Raji (cell line): ENCODE data around the gene LMO3.

Experiments
- POLR2A ChIP-seq: IDR thresholded peaks from 2 replicates; pipeline ENCODE4 v1.6.1; 2011; ENCODE audit warnings: low read depth, low read length, control low read depth; ENCODE audit not compliant: insufficient read depth

LMO3 gene

GRCh38 chr12:16583969-16584745 is 21.8 kb downstream of the LMO3 start:
- TF ChIP-seq POLR2A, result no peak

GRCh38 chr12:16581416-16581815 is 24.5 kb downstream of the LMO3 start:
- no peak for TF ChIP-seq POLR2A

GRCh38 chr12:16579041-16579440 is 26.9 kb downstream of the LMO3 start:
- TF ChIP-seq POLR2A, result no peak

DNA sequence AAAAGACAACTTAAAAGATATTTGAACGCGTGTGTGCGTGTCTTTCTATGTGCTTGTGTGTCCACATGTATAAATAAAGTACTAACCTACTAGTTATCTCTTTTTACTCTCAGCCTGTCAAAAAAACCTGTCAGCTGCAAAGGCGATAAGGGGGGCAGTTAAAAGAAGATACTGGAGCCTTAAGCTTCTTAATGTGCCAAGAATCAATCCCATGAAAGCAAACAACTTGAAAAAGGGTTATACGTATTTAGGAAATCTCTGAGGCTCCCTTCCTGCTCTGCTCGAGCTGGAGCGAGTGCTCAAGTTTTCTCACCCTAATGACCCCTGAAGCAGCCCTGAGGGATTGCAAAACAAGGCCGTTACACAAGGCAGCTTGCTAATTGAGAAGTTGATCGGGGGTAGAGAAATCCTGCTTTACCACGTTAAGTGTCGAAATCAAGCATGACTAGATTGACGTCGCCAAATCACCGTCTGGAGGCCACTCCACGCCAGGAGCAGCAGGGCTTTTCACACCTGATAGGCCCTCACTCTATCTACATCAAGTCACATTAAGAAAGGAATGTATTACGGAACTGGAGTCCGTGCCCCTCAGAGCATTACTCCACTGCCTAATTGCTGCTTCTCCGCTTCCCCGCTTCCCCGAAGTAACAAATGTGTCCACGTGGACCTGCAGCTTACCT is 32.4 kb downstream of the LMO3 start:
- no peak for TF ChIP-seq POLR2A

DNA sequence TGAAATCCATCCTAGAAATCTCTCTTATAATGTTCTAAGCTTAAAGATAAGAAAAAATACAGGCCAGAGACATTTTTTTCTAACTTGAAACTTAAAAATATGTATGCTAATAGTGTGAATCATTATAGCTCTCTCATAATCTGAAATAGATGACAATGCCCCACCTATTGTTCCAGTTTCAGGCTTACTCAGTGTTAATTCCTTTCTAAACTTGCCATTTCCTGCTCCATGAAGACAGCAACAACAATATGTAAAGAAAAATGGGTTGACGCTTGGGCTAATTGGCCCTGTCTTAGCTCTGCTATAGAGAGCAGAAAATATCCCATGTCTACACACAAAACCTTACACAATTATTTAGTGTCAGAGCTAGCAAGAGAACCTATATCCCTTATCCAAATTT is 37.1 kb downstream of the LMO3 start:
- TF ChIP-seq POLR2A, result no peak

DNA sequence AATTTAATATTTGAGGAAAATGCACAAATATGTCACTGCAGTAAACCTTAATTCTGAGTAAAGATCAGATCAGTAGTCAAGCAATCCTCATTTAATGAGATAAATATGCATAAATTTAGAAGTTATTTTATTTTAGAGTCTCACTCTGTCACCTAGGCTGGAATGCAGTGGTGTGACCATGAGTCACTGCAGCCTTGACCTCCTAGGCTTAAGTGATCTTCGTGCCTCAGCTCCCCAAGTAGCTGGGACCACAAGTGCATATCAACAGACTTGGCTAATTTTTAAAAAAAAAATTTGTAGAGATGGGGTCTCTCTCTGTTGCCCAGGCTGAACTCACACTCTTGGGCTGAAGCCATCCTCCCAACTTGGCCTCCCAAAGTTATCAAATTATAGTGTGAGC is 41.3 kb downstream of the LMO3 start:
- TF ChIP-seq POLR2A, result no peak

DNA sequence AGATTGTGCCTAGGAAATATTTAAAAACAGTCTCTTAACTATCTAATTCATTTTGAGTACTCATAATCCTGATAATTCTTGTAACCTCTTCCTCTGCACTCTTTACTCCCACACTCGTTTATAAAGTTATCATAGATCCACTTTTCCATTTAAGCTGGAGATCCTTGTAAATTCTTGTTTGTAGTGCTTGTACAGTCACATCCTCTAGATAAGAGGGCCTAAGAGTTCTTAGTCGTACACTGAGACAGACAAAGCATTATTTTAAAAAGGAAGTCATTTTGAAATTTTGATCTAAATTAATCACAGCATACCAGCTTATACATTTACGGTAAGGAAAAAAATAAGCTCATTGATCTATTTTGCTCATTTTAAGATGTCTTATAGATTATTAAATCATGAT is 42.5 kb downstream of the LMO3 start:
- no peak for TF ChIP-seq POLR2A

GRCh38 chr12:16562921-16563320 is 43.0 kb downstream of the LMO3 start:
- TF ChIP-seq POLR2A, result no peak

- TF ChIP-seq POLR2A, result no peak
Observed at GRCh38 chr12:16562435-16562834, 43.5 kb downstream of the LMO3 start.

- TF ChIP-seq POLR2A, result no peak
Observed at GRCh38 chr12:16560273-16560672, 45.7 kb downstream of the LMO3 start.

DNA sequence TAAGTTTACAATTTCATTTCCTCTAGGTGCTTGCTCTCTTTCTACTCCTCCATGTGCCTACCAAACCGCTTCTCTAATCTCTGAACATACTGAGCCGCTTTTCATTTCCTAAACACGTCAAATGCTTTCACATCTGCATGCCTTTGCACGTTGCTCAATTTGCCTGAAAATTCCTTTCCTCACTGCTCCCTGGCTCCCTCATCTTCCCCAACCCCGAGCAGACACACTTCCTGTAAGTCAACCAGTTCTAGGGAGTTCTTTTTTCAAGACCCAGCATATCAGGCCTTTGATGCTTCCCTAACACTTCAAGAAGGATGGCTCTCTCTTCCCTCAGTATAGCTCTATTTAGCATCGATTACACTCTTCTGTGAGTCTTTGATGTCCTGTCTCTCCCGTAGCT is 50.3 kb downstream of the LMO3 start:
- no peak for TF ChIP-seq POLR2A

GRCh38 chr12:16553457-16553856 is 52.5 kb downstream of the LMO3 start:
- TF ChIP-seq POLR2A, result no peak

DNA sequence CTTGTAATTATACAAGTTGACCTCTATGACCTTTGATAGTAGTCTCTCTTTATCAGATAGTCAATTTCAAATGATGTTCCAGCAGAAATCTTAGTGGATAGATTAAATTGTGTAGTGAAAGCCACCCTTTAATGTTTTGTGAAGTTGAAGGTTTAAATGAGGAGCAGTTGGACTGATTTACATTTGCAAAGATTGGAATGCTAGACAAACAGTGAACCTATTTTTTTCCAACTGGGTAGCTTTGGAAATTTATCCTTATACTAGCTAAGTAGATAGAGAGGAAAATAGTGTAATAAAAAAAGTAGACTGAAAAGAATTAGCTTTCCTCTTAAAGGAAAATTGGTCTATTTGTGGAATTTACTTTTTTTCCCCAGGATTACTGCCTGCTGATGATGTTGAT is 53.7 kb downstream of the LMO3 start:
- TF ChIP-seq POLR2A, result no peak

DNA sequence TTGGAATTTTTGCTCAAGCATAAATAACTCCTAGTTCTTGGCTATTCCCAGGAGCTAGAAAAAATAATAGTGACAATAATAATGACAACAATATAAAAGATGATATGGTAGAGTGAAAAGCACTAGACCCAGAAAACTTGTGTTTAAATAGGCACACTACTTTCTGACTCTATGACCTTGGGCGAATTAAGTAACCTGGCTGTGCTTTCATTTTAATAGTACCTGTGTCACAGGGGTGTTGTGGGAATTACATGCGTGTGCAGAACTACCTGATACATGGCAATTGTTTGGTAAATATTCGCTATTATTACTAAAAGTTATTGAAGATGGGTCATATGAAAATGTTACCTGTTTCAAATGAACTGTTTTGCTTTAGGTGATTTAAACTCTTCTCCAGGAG is 60.1 kb downstream of the LMO3 start:
- TF ChIP-seq POLR2A, result no peak

- no peak for TF ChIP-seq POLR2A
Observed at GRCh38 chr12:16542586-16542985, 63.4 kb downstream of the LMO3 start.

- no peak for TF ChIP-seq POLR2A
Observed at GRCh38 chr12:16531621-16532020, 74.3 kb downstream of the LMO3 start.

DNA sequence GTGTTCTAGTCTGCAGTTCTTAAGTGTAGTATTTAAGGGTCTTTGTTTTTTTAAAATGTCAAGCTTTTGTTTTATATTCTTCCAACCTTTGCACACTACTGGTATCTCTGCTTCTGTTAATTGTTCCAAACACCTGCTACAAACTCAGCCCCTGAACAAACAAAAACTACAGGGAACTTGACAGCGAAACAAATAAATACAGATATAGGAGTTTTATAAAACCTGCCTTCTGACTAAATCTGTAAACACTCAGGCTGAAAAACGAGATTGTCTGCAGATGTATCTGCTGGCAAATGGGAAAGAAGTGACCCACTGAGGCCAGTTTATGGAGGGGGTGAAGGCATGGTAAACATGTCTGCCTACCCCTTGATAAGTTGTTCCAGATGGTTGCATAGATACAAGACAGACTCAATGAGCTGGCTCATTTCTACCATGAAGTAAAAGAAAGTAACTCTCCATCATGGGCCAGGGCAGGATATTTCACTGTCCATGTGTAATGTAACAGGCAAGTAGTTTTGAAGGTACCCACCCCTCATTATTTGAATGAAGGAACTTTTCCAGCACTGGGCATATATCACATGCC is 75.6 kb downstream of the LMO3 start:
- TF ChIP-seq POLR2A, result no peak

DNA sequence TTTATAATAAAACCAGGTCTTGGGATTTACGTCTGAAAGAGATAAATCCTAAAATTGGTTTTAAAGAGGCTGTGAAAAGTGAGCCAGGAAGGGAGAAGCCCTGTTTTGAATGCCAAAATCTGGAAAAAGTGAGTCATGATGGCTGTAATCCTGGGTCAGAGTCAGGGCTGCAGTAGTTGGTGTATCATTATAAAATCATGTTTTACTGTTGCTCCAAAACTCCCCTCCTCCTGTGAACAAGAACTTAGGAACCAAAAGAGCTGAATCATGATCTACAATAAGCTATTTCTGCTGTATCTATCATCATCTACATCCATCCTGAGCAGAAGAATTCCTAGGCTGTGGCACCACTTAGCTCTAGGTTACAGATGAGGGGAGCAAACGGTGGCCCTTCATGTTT is 79.3 kb downstream of the LMO3 start:
- no peak for TF ChIP-seq POLR2A
